ENCODE data around the gene ZNF597.
A peak's percentile ranks its signal among the peaks of the same experiment; 100 is the strongest.

Gene ZNF597

GRCh38 chr16:3457434-3458252, 14.3 kb upstream of the ZNF597 start:
- FAIRE-seq, result peak; percentile 86
- DNase-seq (ENCODE audit: low spot score), result peak; percentile 100

GRCh38 chr16:3454631-3455147, 11.4 kb upstream of the ZNF597 start:
- FAIRE-seq (no peak), DNase-seq (ENCODE audit: low spot score) (no peak)

GRCh38 chr16:3454093-3454492, 10.8 kb upstream of the ZNF597 start:
- DNase-seq (ENCODE audit: low spot score) (peak; percentile 36), FAIRE-seq (no peak)

DNA sequence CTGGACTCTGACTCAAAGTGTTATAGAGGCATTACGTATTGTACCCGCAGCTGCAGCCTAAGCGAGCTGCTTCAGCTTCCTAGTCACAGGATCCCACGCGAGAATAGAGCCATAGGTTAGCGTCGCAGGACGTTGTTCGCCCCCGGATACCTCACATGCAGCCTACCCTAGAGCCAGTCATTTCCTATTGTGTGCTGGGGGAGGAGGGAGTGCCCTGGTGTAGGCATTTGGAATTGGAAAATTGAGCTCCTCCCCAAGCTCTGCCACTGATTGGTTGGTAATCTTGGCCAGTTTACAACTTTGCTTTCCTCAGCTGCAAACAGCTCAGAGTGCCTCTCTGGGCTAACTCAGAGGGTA, 706 bp upstream of the ZNF597 start:
- no peak for DNase-seq (ENCODE audit: low spot score)
- no peak for FAIRE-seq

GRCh38 chr16:3439637-3440036, 3.7 kb downstream of the ZNF597 start:
- FAIRE-seq (no peak), DNase-seq (ENCODE audit: low spot score) (no peak)

GRCh38 chr16:3434373-3434772, 8.9 kb downstream of the ZNF597 start:
- FAIRE-seq (no peak), DNase-seq (ENCODE audit: low spot score) (no peak)

- FAIRE-seq, result no peak
- DNase-seq (ENCODE audit: low spot score), result no peak
Observed at GRCh38 chr16:3431779-3432219, 11.5 kb downstream of the ZNF597 start.

- FAIRE-seq (no peak), DNase-seq (ENCODE audit: low spot score) (no peak)
Observed at GRCh38 chr16:3413730-3414379, 29.4 kb downstream of the ZNF597 start.

DNA sequence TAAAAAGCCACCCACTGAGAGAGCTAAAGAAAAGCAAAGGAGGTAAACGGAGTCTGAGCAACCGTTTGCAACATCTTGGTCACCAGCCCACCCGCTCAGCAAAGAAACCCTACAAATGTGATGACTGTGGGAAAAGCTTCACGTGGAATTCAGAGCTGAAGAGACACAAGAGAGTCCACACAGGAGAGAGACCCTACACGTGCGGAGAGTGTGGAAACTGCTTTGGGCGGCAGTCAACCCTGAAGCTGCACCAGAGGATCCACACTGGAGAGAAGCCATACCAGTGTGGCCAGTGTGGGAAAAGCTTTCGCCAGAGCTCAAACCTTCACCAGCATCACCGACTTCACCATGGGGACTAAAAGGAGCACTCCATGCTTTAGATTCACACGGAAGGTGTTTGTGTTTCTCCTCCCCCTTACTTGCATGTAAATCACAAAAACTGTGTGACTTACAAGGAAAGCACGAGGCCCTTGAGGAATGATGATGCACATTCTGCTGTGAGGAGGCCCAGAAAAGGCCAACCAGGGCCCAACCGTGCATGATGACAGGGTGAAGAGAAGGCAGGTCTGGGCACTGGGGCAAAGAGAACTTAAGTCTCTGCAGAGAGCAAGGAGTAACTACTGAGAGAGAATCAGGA, 34.6 kb downstream of the ZNF597 start:
- no peak for DNase-seq (ENCODE audit: low spot score)
- no peak for FAIRE-seq

GRCh38 chr16:3401719-3402397, 41.4 kb downstream of the ZNF597 start:
- FAIRE-seq, result no peak
- peak; percentile 46 for DNase-seq (ENCODE audit: low spot score)

- FAIRE-seq, result peak; percentile 97
Observed at GRCh38 chr16:3400779-3401688, 42.3 kb downstream of the ZNF597 start, which contains the start of the genes ZNF174 and ZSCAN32. Gene ZNF174 (plus strand): TSS chr16:3401215. CDS start chr16:3402005, 790 bp downstream. Gene ZSCAN32 (minus strand): TSS chr16:3401004. CDS start chr16:3397557, 3,447 bp downstream.

DNA sequence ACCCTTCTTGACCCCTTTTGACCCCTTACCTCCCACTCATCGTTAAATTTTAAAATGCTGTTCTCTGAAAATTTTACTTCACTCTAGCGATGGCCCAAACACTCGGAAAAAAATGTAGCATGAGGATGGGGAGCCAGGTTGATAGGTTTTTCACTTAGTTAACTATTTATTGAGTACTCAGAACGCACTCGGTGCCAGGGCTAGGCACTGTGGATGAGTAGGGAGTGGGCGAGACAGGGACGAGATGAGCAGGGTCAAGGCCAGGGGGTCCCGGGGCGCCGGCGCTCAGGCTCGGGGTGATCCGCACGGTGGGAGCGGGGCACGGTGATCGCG, 42.9 kb downstream of the ZNF597 start:
- DNase-seq (ENCODE audit: low spot score) (no peak), FAIRE-seq (no peak)

More at GRCh38 chr16:3400779-3401688, 42.3 kb downstream of the ZNF597 start, which contains the start of the genes ZNF174 and ZSCAN32:
- DNase-seq (ENCODE audit: low spot score), result peak; percentile 100

GRCh38 chr16:3389663-3390338, 53.5 kb downstream of the ZNF597 start:
- no peak for FAIRE-seq
- no peak for DNase-seq (ENCODE audit: low spot score)

GRCh38 chr16:3388325-3388724, 55.0 kb downstream of the ZNF597 start:
- no peak for FAIRE-seq
- DNase-seq (ENCODE audit: low spot score), result no peak

DNA sequence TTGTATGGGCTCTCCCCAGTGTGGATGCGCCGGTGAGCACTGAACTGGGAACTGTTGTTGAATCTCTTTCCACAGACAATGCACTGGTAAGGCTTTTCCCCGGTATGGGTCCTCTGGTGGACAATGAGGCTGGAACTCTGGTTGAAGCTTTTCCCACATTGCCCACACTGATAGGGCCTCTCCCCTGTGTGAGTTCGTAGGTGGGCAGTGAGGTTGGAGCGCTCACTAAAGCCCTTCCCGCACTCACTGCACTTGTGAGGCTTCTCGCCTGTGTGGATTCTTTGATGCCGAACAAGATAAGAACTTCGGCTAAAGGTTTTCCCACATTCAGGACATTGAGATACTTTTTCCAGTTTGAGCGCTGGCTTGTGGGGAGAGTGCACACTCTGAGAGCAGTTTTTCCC, 60.3 kb downstream of the ZNF597 start:
- DNase-seq (ENCODE audit: low spot score) (no peak), FAIRE-seq (no peak)

Data from urothelium cell line (cell line).